ENCODE data around the gene SHROOM3. TPM values are rescaled to one million over a fixed set of nuclear protein-coding genes. Genes with fewer than 3 reads are reported as not detected.

Gene SHROOM3
- total and polyA plus RNA-seq, 2 of the 13 experiments (the other 11 are each of a cell fraction or from before 2014, with no cell fraction given): 0.01 TPM; not detected in 1

DNA sequence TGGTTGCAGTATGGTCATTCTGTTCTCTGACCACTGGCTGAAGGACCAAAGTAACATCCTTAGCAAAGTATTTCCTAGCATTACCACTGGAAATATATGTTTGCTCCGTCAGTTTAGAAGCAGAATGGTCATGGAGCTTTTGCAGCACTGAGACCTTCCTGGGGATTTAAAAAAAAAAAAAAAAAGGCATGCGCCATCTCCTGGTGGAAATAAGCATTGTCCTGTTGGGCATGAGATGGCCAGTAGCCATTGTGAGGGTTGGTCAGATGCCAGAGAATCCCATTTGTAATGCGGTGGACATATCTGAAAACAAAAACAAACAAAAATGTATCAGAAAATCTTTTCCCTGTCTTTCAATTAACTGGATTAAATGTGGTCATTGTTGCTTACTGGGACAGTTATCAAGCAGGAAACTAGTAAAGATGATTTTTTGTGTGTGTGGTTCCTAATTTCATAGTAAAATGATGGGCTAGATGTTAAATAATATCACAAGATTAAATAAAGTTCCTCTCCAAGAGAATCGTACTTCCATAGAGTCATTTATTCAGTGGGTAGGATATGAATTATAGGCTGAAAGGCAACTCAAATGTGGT is 323.4 kb downstream of the SHROOM3 start (continued):
- TF ChIP-seq TARDBP (CRISPR knock-in tag; IDR thresholded peaks at IDR 0.05): no peak
- no peak for TF ChIP-seq ZBTB7B (CRISPR knock-in tag; IDR thresholded peaks at IDR 0.05)
- TF ChIP-seq SMC3 (IDR thresholded peaks at IDR 0.05; ENCODE audit: low read length): peak; percentile 68
- no peak for TF ChIP-seq CENPT (CRISPR knock-in tag; IDR thresholded peaks at IDR 0.05; ENCODE audit: low read depth)
- TF ChIP-seq, protein P1, sequence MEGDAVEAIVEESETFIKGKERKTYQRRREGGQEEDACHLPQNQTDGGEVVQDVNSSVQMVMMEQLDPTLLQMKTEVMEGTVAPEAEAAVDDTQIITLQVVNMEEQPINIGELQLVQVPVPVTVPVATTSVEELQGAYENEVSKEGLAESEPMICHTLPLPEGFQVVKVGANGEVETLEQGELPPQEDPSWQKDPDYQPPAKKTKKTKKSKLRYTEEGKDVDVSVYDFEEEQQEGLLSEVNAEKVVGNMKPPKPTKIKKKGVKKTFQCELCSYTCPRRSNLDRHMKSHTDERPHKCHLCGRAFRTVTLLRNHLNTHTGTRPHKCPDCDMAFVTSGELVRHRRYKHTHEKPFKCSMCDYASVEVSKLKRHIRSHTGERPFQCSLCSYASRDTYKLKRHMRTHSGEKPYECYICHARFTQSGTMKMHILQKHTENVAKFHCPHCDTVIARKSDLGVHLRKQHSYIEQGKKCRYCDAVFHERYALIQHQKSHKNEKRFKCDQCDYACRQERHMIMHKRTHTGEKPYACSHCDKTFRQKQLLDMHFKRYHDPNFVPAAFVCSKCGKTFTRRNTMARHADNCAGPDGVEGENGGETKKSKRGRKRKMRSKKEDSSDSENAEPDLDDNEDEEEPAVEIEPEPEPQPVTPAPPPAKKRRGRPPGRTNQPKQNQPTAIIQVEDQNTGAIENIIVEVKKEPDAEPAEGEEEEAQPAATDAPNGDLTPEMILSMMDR (CRISPR knock-in tag; IDR thresholded peaks at IDR 0.05): peak; percentile 64
- TF ChIP-seq ARNT (IDR thresholded peaks at IDR 0.05): no peak
- TF ChIP-seq, protein P2, sequence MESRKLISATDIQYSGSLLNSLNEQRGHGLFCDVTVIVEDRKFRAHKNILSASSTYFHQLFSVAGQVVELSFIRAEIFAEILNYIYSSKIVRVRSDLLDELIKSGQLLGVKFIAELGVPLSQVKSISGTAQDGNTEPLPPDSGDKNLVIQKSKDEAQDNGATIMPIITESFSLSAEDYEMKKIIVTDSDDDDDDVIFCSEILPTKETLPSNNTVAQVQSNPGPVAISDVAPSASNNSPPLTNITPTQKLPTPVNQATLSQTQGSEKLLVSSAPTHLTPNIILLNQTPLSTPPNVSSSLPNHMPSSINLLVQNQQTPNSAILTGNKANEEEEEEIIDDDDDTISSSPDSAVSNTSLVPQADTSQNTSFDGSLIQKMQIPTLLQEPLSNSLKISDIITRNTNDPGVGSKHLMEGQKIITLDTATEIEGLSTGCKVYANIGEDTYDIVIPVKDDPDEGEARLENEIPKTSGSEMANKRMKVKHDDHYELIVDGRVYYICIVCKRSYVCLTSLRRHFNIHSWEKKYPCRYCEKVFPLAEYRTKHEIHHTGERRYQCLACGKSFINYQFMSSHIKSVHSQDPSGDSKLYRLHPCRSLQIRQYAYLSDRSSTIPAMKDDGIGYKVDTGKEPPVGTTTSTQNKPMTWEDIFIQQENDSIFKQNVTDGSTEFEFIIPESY (CRISPR knock-in tag; IDR thresholded peaks at IDR 0.05): no peak

DNA sequence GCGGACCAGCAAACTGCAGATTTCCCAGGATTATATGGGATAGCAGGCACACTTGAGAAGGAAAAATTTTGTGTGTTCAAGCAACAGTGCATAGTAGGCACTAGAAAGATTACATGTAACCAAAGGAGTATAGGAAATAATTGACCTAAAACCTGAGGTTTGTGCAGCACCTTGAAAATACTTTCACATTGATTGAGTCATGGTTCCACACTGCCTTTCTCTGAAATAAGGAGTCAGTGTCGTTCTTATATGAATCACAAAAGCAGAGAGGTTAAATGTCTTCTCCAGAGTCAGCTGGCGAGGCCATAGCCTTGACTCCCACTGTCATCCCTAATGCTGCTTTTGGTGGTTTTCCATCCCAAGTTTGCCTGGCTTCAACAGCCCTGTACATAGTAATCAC is 324.0 kb downstream of the SHROOM3 start:
- Histone ChIP-seq H4K20me1 (ENCODE audit: insufficient read depth, low read length) (no peaks in the 10 kb centered on the region), H3K36me3 (replicated peaks in 1 of 2; ENCODE audit: control insufficient read depth in 1 of 2, insufficient read depth in 2 of 2, low read length in 2 of 2) (no peaks in the 10 kb centered on the region), H3K9ac (ENCODE audit: insufficient read depth, low read depth, low read length) (no peak overlapping the region), H2AFZ (ENCODE audit: low read length) (no peak overlapping the region), H3K27ac (ENCODE audit: extremely low read length, insufficient read depth, low read length) (no peak overlapping the region), H3K4me2 (ENCODE audit: low read depth, low read length) (no peak overlapping the region), H3K79me2 (ENCODE audit: insufficient read depth, low read length) (no peaks in the 10 kb centered on the region), H3K4me1 (ENCODE audit: insufficient read depth, low read length) (no peaks in the 10 kb centered on the region), H3K9me3 (ENCODE audit: low read length) (no peaks in the 10 kb centered on the region), H3K27me3 (ENCODE audit: control insufficient read depth in 1 of 2, insufficient read depth in 2 of 2, low read length in 2 of 2) (peaks cover 0 to 6% of the 10 kb centered on the region in 2 experiments; a peak in 3 of 5 replicates), H3K4me3 (replicated peaks in 1 of 3; ENCODE audit: insufficient read depth in 1 of 3, low read depth in 2 of 3, low read length in 3 of 3) (no peak overlapping the region)
- no peak for FAIRE-seq
- CTCF ChIA-PET (ENCODE audit: low intra/inter-chr PET ratio, low total read pairs): interaction anchor here (1.6 kb wide), 1 partner anchor 248 kb away, joined by 27 read pairs; no protein-coding TSS in a partner anchor
- WGBS (ENCODE audit: low lambda C conversion rate): 29% methylated on average over 3 of the region's 3 CpGs
- TF ChIP-seq SUZ12 (IDR thresholded peaks at IDR 0.05; ENCODE audit: low read depth, low read length) (no peak), ZNF382 (CRISPR knock-in tag; IDR thresholded peaks at IDR 0.05; ENCODE audit: borderline replicate concordance) (no peak), ZFP82 (CRISPR knock-in tag; IDR thresholded peaks at IDR 0.05; ENCODE audit: borderline replicate concordance) (no peak), PHF8 (CRISPR knock-in tag; IDR thresholded peaks at IDR 0.05) (no peak)
- TF ChIP-seq, protein P3, sequence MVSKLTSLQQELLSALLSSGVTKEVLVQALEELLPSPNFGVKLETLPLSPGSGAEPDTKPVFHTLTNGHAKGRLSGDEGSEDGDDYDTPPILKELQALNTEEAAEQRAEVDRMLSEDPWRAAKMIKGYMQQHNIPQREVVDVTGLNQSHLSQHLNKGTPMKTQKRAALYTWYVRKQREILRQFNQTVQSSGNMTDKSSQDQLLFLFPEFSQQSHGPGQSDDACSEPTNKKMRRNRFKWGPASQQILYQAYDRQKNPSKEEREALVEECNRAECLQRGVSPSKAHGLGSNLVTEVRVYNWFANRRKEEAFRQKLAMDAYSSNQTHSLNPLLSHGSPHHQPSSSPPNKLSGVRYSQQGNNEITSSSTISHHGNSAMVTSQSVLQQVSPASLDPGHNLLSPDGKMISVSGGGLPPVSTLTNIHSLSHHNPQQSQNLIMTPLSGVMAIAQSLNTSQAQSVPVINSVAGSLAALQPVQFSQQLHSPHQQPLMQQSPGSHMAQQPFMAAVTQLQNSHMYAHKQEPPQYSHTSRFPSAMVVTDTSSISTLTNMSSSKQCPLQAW (CRISPR knock-in tag; IDR thresholded peaks at IDR 0.05): no peak
- TF ChIP-seq, protein P4, sequence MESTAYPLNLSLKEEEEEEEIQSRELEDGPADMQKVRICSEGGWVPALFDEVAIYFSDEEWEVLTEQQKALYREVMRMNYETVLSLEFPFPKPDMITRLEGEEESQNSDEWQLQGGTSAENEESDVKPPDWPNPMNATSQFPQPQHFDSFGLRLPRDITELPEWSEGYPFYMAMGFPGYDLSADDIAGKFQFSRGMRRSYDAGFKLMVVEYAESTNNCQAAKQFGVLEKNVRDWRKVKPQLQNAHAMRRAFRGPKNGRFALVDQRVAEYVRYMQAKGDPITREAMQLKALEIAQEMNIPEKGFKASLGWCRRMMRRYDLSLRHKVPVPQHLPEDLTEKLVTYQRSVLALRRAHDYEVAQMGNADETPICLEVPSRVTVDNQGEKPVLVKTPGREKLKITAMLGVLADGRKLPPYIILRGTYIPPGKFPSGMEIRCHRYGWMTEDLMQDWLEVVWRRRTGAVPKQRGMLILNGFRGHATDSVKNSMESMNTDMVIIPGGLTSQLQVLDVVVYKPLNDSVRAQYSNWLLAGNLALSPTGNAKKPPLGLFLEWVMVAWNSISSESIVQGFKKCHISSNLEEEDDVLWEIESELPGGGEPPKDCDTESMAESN (CRISPR knock-in tag; conservative IDR thresholded peaks at IDR 0.05): no peak
- TF ChIP-seq, protein P5, sequence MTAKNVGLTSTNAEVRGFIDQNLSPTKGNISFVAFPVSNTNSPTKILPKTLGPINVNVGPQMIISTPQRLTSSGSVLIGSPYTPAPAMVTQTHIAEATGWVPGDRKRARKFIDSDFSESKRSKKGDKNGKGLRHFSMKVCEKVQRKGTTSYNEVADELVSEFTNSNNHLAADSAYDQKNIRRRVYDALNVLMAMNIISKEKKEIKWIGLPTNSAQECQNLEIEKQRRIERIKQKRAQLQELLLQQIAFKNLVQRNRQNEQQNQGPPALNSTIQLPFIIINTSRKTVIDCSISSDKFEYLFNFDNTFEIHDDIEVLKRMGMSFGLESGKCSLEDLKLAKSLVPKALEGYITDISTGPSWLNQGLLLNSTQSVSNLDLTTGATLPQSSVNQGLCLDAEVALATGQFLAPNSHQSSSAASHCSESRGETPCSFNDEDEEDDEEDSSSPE (CRISPR knock-in tag; IDR thresholded peaks at IDR 0.05): no peak
- ATAC-seq: no peak
- in situ Hi-C loops (cut with HindIII; ENCODE audit: extremely low pct_ligation_motif_present, low pct_unique_long_range_greater_than_20kb): loop anchor here (5.0 kb wide), 1 partner anchor 327 kb away; no protein-coding TSS in a partner anchor
- no TSS peak for BruUV-seq (replicated peaks)
- no peak for DNase-seq (ENCODE audit: low spot score)
- POLR2A ChIA-PET: no interaction called here
- intact Hi-C loops (cut with micrococcal nuclease; ENCODE audit: unreplicated experiment): loop anchor here (1.0 to 2.0 kb wide), 2 partner anchors 248 to 328 kb away; no protein-coding TSS in a partner anchor

All from HepG2 (cell line).